Endodermal cell (in vitro differentiated cells): ENCODE measurements around the gene PANX2. TPM values are rescaled to one million over a fixed set of nuclear protein-coding genes. Genes with fewer than 3 reads are reported as not detected.

Experiments
- DNase-seq: peaks from one replicate; pipeline ENCODE4 v3.0.0-alpha.2; 2017
- H3K27ac ChIP-seq: 2 replicates; pipeline ENCODE4 v1.5.1; 2013; ENCODE audit warnings: mild to moderate bottlenecking, low read depth, low read length, moderate library complexity
- H3K27me3 ChIP-seq: 2 replicates; pipeline ENCODE4 v1.6.1; 2013; ENCODE audit warnings: mild to moderate bottlenecking, low read length, moderate library complexity; ENCODE audit not compliant: insufficient read depth, control insufficient read depth, poor library complexity, severe bottlenecking
- H3K36me3 ChIP-seq: 2 replicates; pipeline ENCODE4 v1.7.0; 2013; ENCODE audit warnings: mild to moderate bottlenecking, low read length, moderate library complexity; ENCODE audit not compliant: control insufficient read depth, insufficient read depth
- H3K4me1 ChIP-seq: one replicate; pipeline ENCODE4 v1.7.0; 2013; ENCODE audit warnings: low read length; ENCODE audit not compliant: control insufficient read depth, insufficient read depth
- H3K4me3 ChIP-seq: 2 replicates; pipeline ENCODE4 v1.5.1; 2013; ENCODE audit warnings: mild to moderate bottlenecking, low read length, moderate library complexity
- H3K9ac ChIP-seq: 2 replicates; pipeline ENCODE4 v1.6.1; 2013; ENCODE audit warnings: mild to moderate bottlenecking, low read length, moderate library complexity; ENCODE audit not compliant: poor library complexity, severe bottlenecking; ENCODE audit errors: extremely low read depth
- H3K9me3 ChIP-seq: 2 replicates; pipeline ENCODE4 v1.6.1; 2013; ENCODE audit warnings: mild to moderate bottlenecking, low read length, moderate library complexity; ENCODE audit not compliant: control insufficient read depth
- H3K27ac Mint-ChIP-seq: 2 replicates; pipeline ENCODE4 v1.8.0; 2020; ENCODE audit warnings: mixed read lengths
- H3K27me3 Mint-ChIP-seq: 2 replicates; pipeline ENCODE4 v1.8.0; 2021; ENCODE audit warnings: mild to moderate bottlenecking, mixed read lengths; ENCODE audit not compliant: insufficient read depth
- H3K36me3 Mint-ChIP-seq: 2 replicates; pipeline ENCODE4 v1.8.0; 2020; ENCODE audit warnings: low read depth, mixed read lengths
- H3K4me1 Mint-ChIP-seq: 2 replicates; pipeline ENCODE4 v1.8.0; 2020; ENCODE audit warnings: mixed read lengths
- H3K4me3 Mint-ChIP-seq: 2 replicates; pipeline ENCODE4 v1.8.0; 2020; ENCODE audit warnings: mild to moderate bottlenecking, moderate library complexity, mixed read lengths
- H3K9me3 Mint-ChIP-seq: 2 replicates; pipeline ENCODE4 v1.8.0; 2020; ENCODE audit warnings: mild to moderate bottlenecking, mixed read lengths
- CTCF ChIP-seq: fragments of 200-600 bp; sonication (generic); conservative IDR thresholded peaks from 2 replicates; pipeline ENCODE4 v1.5.0; 2021; ENCODE audit warnings: antibody characterized with exemption, mild to moderate bottlenecking
- WGBS, 2 experiments: methylation state at CpG; one replicate each; pipeline versions ENCODE4 v1.1.5 to v1.1.7; 2013; ENCODE audit warnings: missing lambda C conversion rate in 2 of 2, mixed read lengths in 1 of 2; ENCODE audit not compliant: insufficient coverage in 1 of 2, insufficient read length in 1 of 2; 5-methylcytosine and 5-hydroxymethylcytosine counted together
- total RNA-seq, 2 donors: library from RNA; stranded (reverse); fragmentation: NEBNext Ultra II Directional in 1 of 2; extraction: Animal tissue kit (Norgen Biotek cat#: 25700) in 1 of 2; gene quantifications; 2 replicates in 1 of 2; 3 replicates in 1 of 2; pipeline ENCODE4 v1.2.1, GENCODE V29; 2021

Gene PANX2
- total RNA-seq, 2 donors from 2014 or later: 8.8 to 11.2 TPM

GRCh38 chr22:50171965-50172421, 1.5 kb downstream of the PANX2 start:
- Mint-ChIP-seq H3K9me3 (no peaks in the 10 kb centered on the region), H3K36me3 (peaks cover 1% of the 10 kb centered on the region), H3K27me3 (peaks cover 32% of the 10 kb centered on the region), H3K4me1 (no peaks in the 10 kb centered on the region), H3K27ac (no peak overlapping the region), H3K4me3 (peak overlapping the region; percentile 75)
- H3K27me3 ChIP-seq: peaks cover 25% of the 10 kb centered on the region
- H3K9ac ChIP-seq: no peak overlapping the region
- DNase-seq: no peak
- H3K9me3 ChIP-seq: no peaks in the 10 kb centered on the region
- TF ChIP-seq CTCF: no peak
- no peaks in the 10 kb centered on the region for H3K4me1 ChIP-seq
- H3K36me3 ChIP-seq: no peaks in the 10 kb centered on the region
- 87 to 88% methylated on average over 11 to 13 of the region's 13 CpGs for WGBS, 2 experiments
- H3K4me3 ChIP-seq: no peak overlapping the region
- no peak overlapping the region for H3K27ac ChIP-seq

GRCh38 chr22:50173311-50173982, 2.9 kb downstream of the PANX2 start:
- H3K4me1 ChIP-seq: no peaks in the 10 kb centered on the region
- WGBS, 2 experiments: 92 to 95% methylated on average over 23 to 26 of the region's 26 CpGs
- Mint-ChIP-seq H3K9me3 (no peaks in the 10 kb centered on the region), H3K27me3 (peaks cover 18% of the 10 kb centered on the region), H3K4me1 (no peaks in the 10 kb centered on the region), H3K36me3 (peaks cover 6% of the 10 kb centered on the region), H3K27ac (no peak overlapping the region), H3K4me3 (no peak overlapping the region)
- no peak overlapping the region for H3K27ac ChIP-seq
- no peak overlapping the region for H3K9ac ChIP-seq
- H3K36me3 ChIP-seq: no peaks in the 10 kb centered on the region
- no peak overlapping the region for H3K4me3 ChIP-seq
- no peak for DNase-seq
- TF ChIP-seq CTCF: no peak
- no peaks in the 10 kb centered on the region for H3K9me3 ChIP-seq
- peaks cover 17% of the 10 kb centered on the region for H3K27me3 ChIP-seq

GRCh38 chr22:50173983-50174355, 3.4 kb downstream of the PANX2 start:
- Histone ChIP-seq H3K4me3 (no peak overlapping the region), H3K9ac (no peak overlapping the region), H3K36me3 (no peaks in the 10 kb centered on the region), H3K27ac (no peak overlapping the region), H3K27me3 (peaks cover 11% of the 10 kb centered on the region), H3K9me3 (no peaks in the 10 kb centered on the region), H3K4me1 (no peaks in the 10 kb centered on the region)
- WGBS, 2 experiments: 93% methylated on average over 5 to 6 of the region's 6 CpGs
- H3K36me3 Mint-ChIP-seq: peaks cover 6% of the 10 kb centered on the region
- H3K9me3 Mint-ChIP-seq: no peaks in the 10 kb centered on the region
- no peaks in the 10 kb centered on the region for H3K4me1 Mint-ChIP-seq
- no peak overlapping the region for H3K27ac Mint-ChIP-seq
- H3K27me3 Mint-ChIP-seq: peaks cover 13% of the 10 kb centered on the region
- no peak for TF ChIP-seq CTCF
- no peak for DNase-seq
- H3K4me3 Mint-ChIP-seq: no peak overlapping the region
